HUES64 (cell line): ENCODE data around the gene AGTRAP.

Source experiments
- H3K27ac ChIP-seq: 2 replicates; pipeline ENCODE4 v1.7.0; 2013; ENCODE audit warnings: low read depth, low read length, inconsistent platforms
- H3K27me3 ChIP-seq: 2 replicates; pipeline ENCODE4 v1.6.1; 2013; ENCODE audit warnings: mild to moderate bottlenecking, low read length; ENCODE audit not compliant: insufficient read depth
- H3K36me3 ChIP-seq: 2 replicates; pipeline ENCODE4 v1.6.1; 2013; ENCODE audit warnings: mild to moderate bottlenecking, low read length; ENCODE audit not compliant: insufficient read depth
- H3K4me1 ChIP-seq: 2 replicates; pipeline ENCODE4 v1.6.1; 2013; ENCODE audit warnings: mild to moderate bottlenecking, low read length, moderate library complexity; ENCODE audit not compliant: insufficient read depth
- H3K4me3 ChIP-seq: 2 replicates; pipeline ENCODE4 v1.5.1; 2013; ENCODE audit warnings: mild to moderate bottlenecking, low read length, moderate library complexity
- H3K9ac ChIP-seq: 2 replicates; pipeline ENCODE4 v1.6.1; 2013; ENCODE audit warnings: mild to moderate bottlenecking, low read depth, low read length
- H3K9me3 ChIP-seq: 2 replicates; pipeline ENCODE4 v1.6.1; 2013; ENCODE audit warnings: low read depth, low read length; ENCODE audit not compliant: insufficient read depth
- WGBS: fragments of 150-250, 120-280 bp; methylation state at CpG from one replicate; pipeline ENCODE4 v1.1.7; 2013; ENCODE audit warnings: missing lambda C conversion rate; 5-methylcytosine and 5-hydroxymethylcytosine counted together

The AGTRAP gene

GRCh38 chr1:11767922-11768704 is 32.2 kb downstream of the AGTRAP start:
- H3K4me1 ChIP-seq, result no peaks in the 10 kb centered on the region
- no peak overlapping the region for H3K27ac ChIP-seq
- H3K9me3 ChIP-seq, result no peaks in the 10 kb centered on the region
- no peak overlapping the region for H3K4me3 ChIP-seq
- H3K36me3 ChIP-seq, result no peaks in the 10 kb centered on the region
- H3K9ac ChIP-seq, result no peak overlapping the region
- WGBS, result 81% methylated on average over 16 of the region's 16 CpGs
- H3K27me3 ChIP-seq, result no peaks in the 10 kb centered on the region; the same call in none of the 2 replicates

DNA sequence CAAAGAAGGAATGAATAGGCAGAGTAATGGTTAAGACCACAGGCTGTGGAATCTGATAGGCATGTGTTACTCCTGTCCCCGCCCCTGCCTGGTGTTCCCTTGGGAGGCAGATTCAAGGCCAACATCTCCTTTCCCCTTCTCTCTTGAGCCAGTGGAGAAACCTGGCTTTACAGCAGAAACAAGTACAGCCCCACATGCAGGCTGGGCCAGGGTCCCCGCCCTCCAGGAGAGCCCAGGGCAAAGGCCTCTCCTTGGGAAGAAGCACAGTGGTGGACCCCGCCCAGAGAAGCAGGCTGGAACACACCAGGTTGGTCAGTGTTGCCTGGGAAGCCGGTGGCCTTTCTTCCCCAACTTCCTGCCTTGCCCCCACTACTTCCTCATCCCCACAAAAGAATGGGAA is 32.9 kb downstream of the AGTRAP start:
- H3K27me3 ChIP-seq, result no peaks in the 10 kb centered on the region; the same call in none of the 2 replicates
- H3K9me3 ChIP-seq, result no peaks in the 10 kb centered on the region
- no peaks in the 10 kb centered on the region for H3K4me1 ChIP-seq
- H3K27ac ChIP-seq, result no peak overlapping the region
- no peak overlapping the region for H3K4me3 ChIP-seq
- WGBS, result 78% methylated on average over 4 of the region's 4 CpGs
- H3K36me3 ChIP-seq, result no peaks in the 10 kb centered on the region
- H3K9ac ChIP-seq, result no peak overlapping the region

- H3K4me3 ChIP-seq, result no peak overlapping the region
- 91% methylated on average over 4 of the region's 4 CpGs for WGBS
- no peaks in the 10 kb centered on the region; the same call in 1 of the 2 replicates for H3K27me3 ChIP-seq
- no peak overlapping the region for H3K27ac ChIP-seq
- no peaks in the 10 kb centered on the region for H3K4me1 ChIP-seq
- no peaks in the 10 kb centered on the region for H3K9me3 ChIP-seq
- no peaks in the 10 kb centered on the region for H3K36me3 ChIP-seq
- no peak overlapping the region for H3K9ac ChIP-seq
These were observed 33.3 kb downstream of the AGTRAP start for GRCh38 chr1:11769274-11769673.

DNA sequence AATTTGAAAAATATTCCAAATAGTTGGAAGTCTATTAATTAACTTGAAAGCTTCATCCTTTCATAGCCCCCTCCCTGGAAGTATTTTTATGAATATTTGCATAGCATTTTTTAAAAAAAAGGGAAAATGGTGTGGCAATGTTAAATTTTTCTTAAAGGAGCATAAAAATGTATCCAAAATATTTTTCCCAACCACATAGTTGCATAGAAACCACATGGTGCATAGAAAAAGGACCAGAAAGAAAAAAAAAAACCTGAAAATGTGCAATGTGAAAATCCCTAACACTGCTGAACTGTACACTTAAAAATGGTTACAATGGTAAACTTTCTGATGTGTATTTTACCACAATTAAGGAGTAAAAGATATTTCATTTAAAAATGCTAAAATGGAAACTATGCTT is 34.1 kb downstream of the AGTRAP start:
- no peaks in the 10 kb centered on the region; the same call in 1 of the 2 replicates for H3K27me3 ChIP-seq
- no peak overlapping the region for H3K9ac ChIP-seq
- no peaks in the 10 kb centered on the region for H3K4me1 ChIP-seq
- H3K9me3 ChIP-seq, result no peaks in the 10 kb centered on the region
- H3K27ac ChIP-seq, result no peak overlapping the region
- H3K36me3 ChIP-seq, result no peaks in the 10 kb centered on the region
- no peak overlapping the region for H3K4me3 ChIP-seq

GRCh38 chr1:11771481-11772043 is 35.6 kb downstream of the AGTRAP start:
- Histone ChIP-seq H3K27me3 (no peaks in the 10 kb centered on the region; the same call in 1 of the 2 replicates), H3K4me3 (no peak overlapping the region), H3K9ac (no peak overlapping the region), H3K36me3 (no peaks in the 10 kb centered on the region), H3K9me3 (no peaks in the 10 kb centered on the region), H3K27ac (no peak overlapping the region), H3K4me1 (no peaks in the 10 kb centered on the region)
- 81% methylated on average over 11 of the region's 11 CpGs for WGBS

DNA sequence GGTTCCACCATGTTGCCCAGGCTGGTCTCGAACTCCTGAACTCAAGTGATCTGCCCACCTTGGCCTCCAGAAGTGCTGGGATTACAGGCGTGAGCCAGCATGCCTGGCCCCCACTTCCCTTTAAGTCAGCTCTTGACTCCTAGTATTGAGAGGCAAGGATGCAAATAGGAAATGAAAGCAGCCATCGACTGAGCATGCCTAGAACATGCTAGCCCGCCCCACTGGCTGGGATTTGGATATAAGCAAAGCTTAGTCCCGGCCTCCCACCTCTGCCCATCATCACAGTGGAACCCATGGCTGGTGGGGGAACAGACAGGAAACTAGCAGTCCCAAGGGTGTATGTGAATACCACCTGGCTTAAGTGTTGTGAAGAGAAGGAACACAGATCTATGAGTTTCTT is 36.5 kb downstream of the AGTRAP start:
- Histone ChIP-seq H3K36me3 (no peaks in the 10 kb centered on the region), H3K27ac (no peak overlapping the region), H3K4me1 (no peaks in the 10 kb centered on the region), H3K4me3 (no peak overlapping the region), H3K27me3 (no peaks in the 10 kb centered on the region), H3K9me3 (no peaks in the 10 kb centered on the region), H3K9ac (no peak overlapping the region)
- 90% methylated on average over 5 of the region's 5 CpGs for WGBS

DNA sequence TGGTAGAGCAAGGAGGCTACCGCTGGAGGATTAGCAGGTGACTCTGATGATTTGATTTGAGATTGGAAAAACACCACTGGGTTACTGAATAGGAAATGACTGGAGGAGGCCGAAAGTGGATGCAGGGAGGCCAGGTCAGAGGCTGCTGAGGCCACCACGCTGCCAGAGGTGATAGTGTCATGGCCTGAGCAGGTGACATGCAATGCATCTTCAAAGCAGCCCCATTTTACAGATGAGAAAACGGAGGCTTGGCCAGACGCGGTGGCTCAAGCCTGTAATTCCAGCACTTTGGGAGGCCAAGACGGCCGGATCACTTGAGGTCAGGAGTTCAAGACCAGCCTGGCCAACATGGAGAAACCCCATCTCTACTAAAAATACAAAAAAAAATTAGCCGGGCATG is 38.8 kb downstream of the AGTRAP start:
- no peaks in the 10 kb centered on the region for H3K36me3 ChIP-seq
- WGBS, result 91% methylated on average over 9 of the region's 9 CpGs
- H3K27me3 ChIP-seq, result no peaks in the 10 kb centered on the region

DNA sequence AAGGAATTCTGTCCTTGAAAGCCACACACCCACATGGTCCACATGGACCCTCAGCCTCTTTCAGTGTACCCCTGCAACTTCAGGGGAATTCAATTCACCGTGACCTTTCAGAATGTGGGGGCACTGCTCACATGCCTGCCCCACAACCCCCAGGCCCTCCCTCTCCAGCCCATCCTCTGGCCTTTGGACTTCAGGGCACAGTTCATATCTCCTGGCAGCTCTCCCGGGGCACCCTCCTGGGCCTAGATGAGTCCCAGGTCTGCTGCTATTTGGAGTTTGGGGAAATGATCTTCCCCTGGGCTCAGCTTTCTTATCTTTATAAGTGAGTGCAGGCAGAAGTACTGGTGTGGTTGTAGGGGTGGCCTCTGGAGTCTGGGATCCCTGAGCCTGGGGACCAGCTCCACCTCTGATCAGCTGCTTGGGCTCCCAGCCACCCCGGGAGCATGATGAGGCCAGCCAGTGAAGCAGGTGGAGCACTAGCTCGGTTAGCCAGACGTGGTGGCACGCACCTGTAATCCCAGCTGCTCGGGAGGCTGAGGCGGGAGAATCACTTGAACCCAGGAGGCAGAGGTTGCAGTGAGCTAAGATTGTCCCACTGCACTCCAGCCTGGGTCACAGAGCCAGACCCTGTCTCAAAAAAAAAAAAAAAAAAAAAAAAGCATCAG is 41.9 kb downstream of the AGTRAP start:
- Histone ChIP-seq H3K9ac (no peak overlapping the region), H3K27me3 (no peaks in the 10 kb centered on the region), H3K27ac (no peak overlapping the region), H3K36me3 (no peaks in the 10 kb centered on the region), H3K9me3 (no peaks in the 10 kb centered on the region), H3K4me3 (no peak overlapping the region), H3K4me1 (no peaks in the 10 kb centered on the region)
- WGBS, result 95% methylated on average over 8 of the region's 8 CpGs

More for the DNA sequence above, 38.8 kb downstream of the AGTRAP start:
- Histone ChIP-seq H3K4me3 (no peak overlapping the region), H3K27ac (no peak overlapping the region), H3K9ac (no peak overlapping the region), H3K9me3 (no peaks in the 10 kb centered on the region), H3K4me1 (no peaks in the 10 kb centered on the region)

GRCh38 chr1:11778336-11778735 is 42.4 kb downstream of the AGTRAP start:
- no peaks in the 10 kb centered on the region for H3K27me3 ChIP-seq
- no peak overlapping the region for H3K4me3 ChIP-seq
- 96% methylated on average over 9 of the region's 9 CpGs for WGBS
- H3K36me3 ChIP-seq, result no peaks in the 10 kb centered on the region
- no peaks in the 10 kb centered on the region for H3K4me1 ChIP-seq
- no peak overlapping the region for H3K27ac ChIP-seq
- H3K9me3 ChIP-seq, result no peaks in the 10 kb centered on the region
- H3K9ac ChIP-seq, result no peak overlapping the region

GRCh38 chr1:11778844-11779623 is 43.1 kb downstream of the AGTRAP start:
- H3K4me3 ChIP-seq, result no peak overlapping the region
- H3K36me3 ChIP-seq, result no peaks in the 10 kb centered on the region
- no peak overlapping the region for H3K27ac ChIP-seq
- H3K9ac ChIP-seq, result no peak overlapping the region
- 93% methylated on average over 14 of the region's 15 CpGs for WGBS
- no peaks in the 10 kb centered on the region for H3K27me3 ChIP-seq
- no peaks in the 10 kb centered on the region for H3K9me3 ChIP-seq
- H3K4me1 ChIP-seq, result no peaks in the 10 kb centered on the region
